Smooth muscle cell (in vitro differentiated cells): Measurements from ENCODE around the gene MYOF. TPM values are rescaled to one million over a fixed set of nuclear protein-coding genes. Genes with fewer than 3 reads are reported as not detected.

ENCODE experiments used
- DNase-seq: peaks from one replicate; lab custom pipeline; 2025; ENCODE audit not compliant: unreplicated experiment; lab: John Stamatoyannopoulos, UW
- H2AFZ ChIP-seq: fragments of 200-600 bp; sonication (generic); 2 replicates; pipeline ENCODE4 v1.6.0; 2016; ENCODE audit warnings: antibody characterized with exemption, low read depth, mild to moderate bottlenecking
- H3F3A ChIP-seq: fragments of 200-600 bp; sonication (generic); 2 replicates; pipeline ENCODE4 v1.6.0; 2017; ENCODE audit warnings: antibody characterized with exemption, low read depth
- H3K27ac ChIP-seq: fragments of 200-600 bp; sonication (generic); 2 replicates; pipeline ENCODE4 v1.5.1; 2016; ENCODE audit warnings: low read depth, mild to moderate bottlenecking
- H3K27me3 ChIP-seq: fragments of 200-600 bp; sonication (generic); 2 replicates; pipeline ENCODE4 v1.6.1; 2016; ENCODE audit warnings: low read depth, mild to moderate bottlenecking
- H3K36me3 ChIP-seq: fragments of 200-600 bp; sonication (generic); 2 replicates; pipeline ENCODE4 v1.5.1; 2016; ENCODE audit warnings: low read depth
- H3K4me1 ChIP-seq: fragments of 200-600 bp; sonication (generic); 2 replicates; pipeline ENCODE4 v1.5.1; 2016; ENCODE audit warnings: low read depth
- H3K4me2 ChIP-seq: fragments of 200-600 bp; sonication (generic); 2 replicates; pipeline ENCODE4 v1.6.0; 2016; ENCODE audit warnings: mild to moderate bottlenecking
- H3K4me3 ChIP-seq: fragments of 200-600 bp; sonication (generic); 2 replicates; pipeline ENCODE4 v1.5.1; 2016; ENCODE audit warnings: mild to moderate bottlenecking
- H3K79me2 ChIP-seq: fragments of 200-600 bp; sonication (generic); 2 replicates; pipeline ENCODE4 v1.6.0; 2016; ENCODE audit warnings: low read depth, mild to moderate bottlenecking
- H3K9ac ChIP-seq: fragments of 200-600 bp; sonication (generic); 2 replicates; pipeline ENCODE4 v1.6.0; 2016; ENCODE audit warnings: low read depth
- H3K9me3 ChIP-seq: fragments of 200-600 bp; sonication (generic); replicated peaks from 2 replicates; pipeline ENCODE4 v1.5.1; 2016; ENCODE audit warnings: low read depth
- H4K20me1 ChIP-seq: fragments of 200-600 bp; sonication (generic); 2 replicates; pipeline ENCODE4 v1.6.0; 2016; ENCODE audit warnings: low read depth
- WGBS: methylation state at CpG from one replicate; pipeline ENCODE4 v1.1.7; 2016; ENCODE audit warnings: low lambda C conversion rate; 5-methylcytosine and 5-hydroxymethylcytosine counted together
- polyA plus RNA-seq: library from polyadenylated mRNA; unstranded; fragments of >200 nt; fragmentation: Nextera tagmentation; extraction: Ambion mirVana; gene quantifications from 2 replicates; pipeline ENCODE4 v1.2.1, GENCODE V29; 2016
- total RNA-seq: library from RNA; depleted of rRNA; stranded (reverse); fragments of >200 nt; gene quantifications from 2 replicates; pipeline ENCODE4 v1.2.3, GENCODE V29; 2014
- TF ChIP-seq, protein P1 (sequence below): fragments of 200-600 bp; sonication (generic); IDR thresholded peaks from 2 replicates; pipeline ENCODE4 v1.5.1; 2017; ENCODE audit warnings: borderline replicate concordance, mild to moderate bottlenecking, antibody characterized with exemption; ENCODE audit not compliant: insufficient read depth, poor library complexity, severe bottlenecking

The MYOF gene
- total and polyA plus RNA-seq, 2 experiments from 2014 or later = 29.6 to 99.5 TPM

DNA sequence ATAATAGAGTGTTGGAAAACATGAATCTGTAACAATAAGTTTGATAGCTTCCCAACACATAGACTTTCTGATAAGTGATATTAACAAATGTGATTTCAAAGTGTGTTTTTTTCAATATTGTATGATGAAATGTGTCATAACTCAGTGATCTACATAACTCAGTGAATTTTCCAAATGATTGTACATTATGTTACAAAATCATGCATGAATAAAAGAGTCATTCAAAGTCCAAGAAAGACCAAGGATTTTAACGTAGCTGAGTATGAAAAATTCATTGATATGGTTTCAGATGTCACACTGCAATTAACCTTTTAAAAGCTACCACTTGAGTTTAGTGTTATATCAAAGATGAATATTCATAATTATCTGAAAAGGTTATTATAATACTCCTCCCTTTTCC is 111.2 kb downstream of the MYOF start:
- Histone ChIP-seq H3K9me3 (no peaks in the 10 kb centered on the region), H3F3A (no peaks in the 10 kb centered on the region), H2AFZ (no peak overlapping the region), H3K4me1 (no peaks in the 10 kb centered on the region), H4K20me1 (no peaks in the 10 kb centered on the region), H3K4me3 (no peak overlapping the region), H3K9ac (no peak overlapping the region), H3K36me3 (peaks cover 51% of the 10 kb centered on the region), H3K4me2 (no peak overlapping the region), H3K27ac (no peak overlapping the region), H3K79me2 (no peaks in the 10 kb centered on the region), H3K27me3 (no peaks in the 10 kb centered on the region)
- DNase-seq = no peak
- WGBS = 100% methylated on average over 1 of the region's 1 CpG
- TF ChIP-seq, protein P1, sequence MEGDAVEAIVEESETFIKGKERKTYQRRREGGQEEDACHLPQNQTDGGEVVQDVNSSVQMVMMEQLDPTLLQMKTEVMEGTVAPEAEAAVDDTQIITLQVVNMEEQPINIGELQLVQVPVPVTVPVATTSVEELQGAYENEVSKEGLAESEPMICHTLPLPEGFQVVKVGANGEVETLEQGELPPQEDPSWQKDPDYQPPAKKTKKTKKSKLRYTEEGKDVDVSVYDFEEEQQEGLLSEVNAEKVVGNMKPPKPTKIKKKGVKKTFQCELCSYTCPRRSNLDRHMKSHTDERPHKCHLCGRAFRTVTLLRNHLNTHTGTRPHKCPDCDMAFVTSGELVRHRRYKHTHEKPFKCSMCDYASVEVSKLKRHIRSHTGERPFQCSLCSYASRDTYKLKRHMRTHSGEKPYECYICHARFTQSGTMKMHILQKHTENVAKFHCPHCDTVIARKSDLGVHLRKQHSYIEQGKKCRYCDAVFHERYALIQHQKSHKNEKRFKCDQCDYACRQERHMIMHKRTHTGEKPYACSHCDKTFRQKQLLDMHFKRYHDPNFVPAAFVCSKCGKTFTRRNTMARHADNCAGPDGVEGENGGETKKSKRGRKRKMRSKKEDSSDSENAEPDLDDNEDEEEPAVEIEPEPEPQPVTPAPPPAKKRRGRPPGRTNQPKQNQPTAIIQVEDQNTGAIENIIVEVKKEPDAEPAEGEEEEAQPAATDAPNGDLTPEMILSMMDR = no peak

DNA sequence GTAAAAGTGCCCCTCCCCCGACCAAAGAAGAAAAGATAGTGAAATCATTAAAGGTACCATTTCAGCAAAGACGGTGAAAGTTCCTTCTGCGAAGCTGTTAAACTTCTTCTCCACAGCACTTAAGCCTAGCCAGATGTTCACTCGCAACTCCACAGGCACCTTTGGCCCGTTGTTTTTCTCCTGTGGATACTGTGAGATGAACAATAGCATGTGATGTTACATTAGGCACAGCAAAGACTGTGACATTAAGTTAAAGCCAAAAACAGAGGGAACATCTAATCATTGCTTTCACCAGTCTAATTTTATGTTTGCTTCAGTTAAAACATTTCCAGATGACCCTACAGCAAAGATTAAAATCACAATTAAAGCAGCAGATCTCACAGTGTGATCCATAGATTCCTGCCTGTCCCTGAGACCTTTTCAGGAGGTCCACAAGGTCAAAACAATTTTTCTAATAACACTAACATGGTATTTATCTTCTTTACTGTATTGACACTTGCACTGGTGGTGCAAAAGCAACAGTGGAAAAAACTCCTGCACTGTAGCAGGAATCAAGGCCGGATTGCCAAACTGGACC is 112.5 kb downstream of the MYOF start:
- no peaks in the 10 kb centered on the region for H3K79me2 ChIP-seq
- no peak overlapping the region for H3K4me3 ChIP-seq
- TF ChIP-seq, protein P1 = no peak
- no peaks in the 10 kb centered on the region for H3K27me3 ChIP-seq
- no peak overlapping the region for H3K9ac ChIP-seq
- H3K36me3 ChIP-seq = peaks cover 51% of the 10 kb centered on the region
- H3K9me3 ChIP-seq = no peaks in the 10 kb centered on the region
- no peak overlapping the region for H3K27ac ChIP-seq
- no peaks in the 10 kb centered on the region for H3K4me1 ChIP-seq
- no peak for DNase-seq
- no peaks in the 10 kb centered on the region for H3F3A ChIP-seq
- no peaks in the 10 kb centered on the region for H4K20me1 ChIP-seq
- WGBS = 88% methylated on average over 6 of the region's 6 CpGs
- no peak overlapping the region for H3K4me2 ChIP-seq
- H2AFZ ChIP-seq = no peak overlapping the region

DNA sequence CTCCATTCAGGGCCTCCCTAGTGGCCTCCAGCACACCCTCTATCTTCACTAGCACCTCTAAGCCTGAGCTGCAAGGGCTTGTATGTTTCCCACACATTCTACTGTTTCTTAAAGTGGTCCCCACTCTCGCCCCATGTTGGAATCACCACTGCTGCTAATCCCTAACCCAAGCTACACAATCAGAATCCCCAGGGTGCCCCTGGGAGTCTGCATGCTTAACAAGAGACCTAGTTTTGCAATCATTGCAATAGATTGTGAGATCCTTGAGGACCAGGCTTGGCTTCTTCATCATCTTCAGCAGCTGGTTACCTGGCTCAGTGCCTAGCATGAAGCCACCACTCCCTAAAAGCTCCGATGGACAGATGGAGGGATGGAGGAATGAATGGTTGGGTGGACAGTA is 113.9 kb downstream of the MYOF start:
- peaks cover 42% of the 10 kb centered on the region for H3K36me3 ChIP-seq
- no peaks in the 10 kb centered on the region for H4K20me1 ChIP-seq
- no peak overlapping the region for H2AFZ ChIP-seq
- H3K9ac ChIP-seq = no peak overlapping the region
- no peak overlapping the region for H3K4me3 ChIP-seq
- H3K9me3 ChIP-seq = no peaks in the 10 kb centered on the region
- no peak overlapping the region for H3K27ac ChIP-seq
- no peaks in the 10 kb centered on the region for H3K27me3 ChIP-seq
- no peaks in the 10 kb centered on the region for H3F3A ChIP-seq
- H3K4me1 ChIP-seq = no peaks in the 10 kb centered on the region
- 100% methylated on average over 2 of the region's 2 CpGs for WGBS
- TF ChIP-seq, protein P1 = no peak
- no peaks in the 10 kb centered on the region for H3K79me2 ChIP-seq
- no peak overlapping the region for H3K4me2 ChIP-seq
- DNase-seq = no peak

DNA sequence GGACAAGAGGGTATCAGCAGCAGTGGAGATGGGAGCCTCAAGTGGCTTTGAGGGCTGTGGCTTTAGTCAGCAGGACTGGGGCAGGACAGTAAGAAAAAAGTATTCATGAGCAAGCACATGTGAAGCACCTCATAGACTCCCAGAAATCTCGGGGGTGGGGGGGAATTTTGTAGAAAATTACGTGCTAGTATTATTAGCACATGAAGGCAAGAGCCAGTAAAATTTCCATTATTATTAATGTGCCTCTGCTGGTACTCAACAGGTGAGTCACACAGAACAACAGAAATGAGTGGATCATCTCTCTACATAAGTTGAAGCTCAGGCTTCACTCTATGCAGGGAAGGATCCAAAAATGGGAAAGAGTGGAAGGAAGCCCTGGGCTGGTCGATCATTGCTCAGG is 114.5 kb downstream of the MYOF start:
- DNase-seq = no peak
- Histone ChIP-seq H3K9ac (no peak overlapping the region), H3K9me3 (no peaks in the 10 kb centered on the region), H3K4me3 (no peak overlapping the region), H3K27me3 (no peaks in the 10 kb centered on the region), H3K4me2 (no peak overlapping the region), H3K36me3 (peaks cover 40% of the 10 kb centered on the region), H3F3A (no peaks in the 10 kb centered on the region), H4K20me1 (no peaks in the 10 kb centered on the region), H3K79me2 (no peaks in the 10 kb centered on the region), H3K27ac (no peak overlapping the region), H2AFZ (no peak overlapping the region), H3K4me1 (no peaks in the 10 kb centered on the region)
- TF ChIP-seq, protein P1 = no peak
- WGBS = 97% methylated on average over 3 of the region's 3 CpGs
